Mononuclear cell (primary cell): ENCODE measurements around the gene LOC101059915.
"Not testable (repeated sequence)": the region's sequence is repeated elsewhere in the genome, so short reads cannot be mapped to it uniquely, and the experiment has no call there.

Experiments used
- H3K27me3 ChIP-seq: 2 replicates; pipeline ENCODE4 v1.6.0; 2011; ENCODE audit warnings: low read length, control low read depth; ENCODE audit not compliant: insufficient read depth
- H3K4me1 ChIP-seq: 2 replicates; pipeline ENCODE4 v1.5.1; 2011; ENCODE audit warnings: mild to moderate bottlenecking, low read length, control low read depth; ENCODE audit not compliant: insufficient read depth
- H3K4me3 ChIP-seq: 2 replicates; pipeline ENCODE4 v1.5.1; 2011; ENCODE audit warnings: mild to moderate bottlenecking, low read length, moderate library complexity
- H3K9me3 ChIP-seq: 2 replicates; pipeline ENCODE4 v1.5.1; 2011; ENCODE audit warnings: low read depth, mild to moderate bottlenecking, control low read depth, low read length

The LOC101059915 gene

DNA sequence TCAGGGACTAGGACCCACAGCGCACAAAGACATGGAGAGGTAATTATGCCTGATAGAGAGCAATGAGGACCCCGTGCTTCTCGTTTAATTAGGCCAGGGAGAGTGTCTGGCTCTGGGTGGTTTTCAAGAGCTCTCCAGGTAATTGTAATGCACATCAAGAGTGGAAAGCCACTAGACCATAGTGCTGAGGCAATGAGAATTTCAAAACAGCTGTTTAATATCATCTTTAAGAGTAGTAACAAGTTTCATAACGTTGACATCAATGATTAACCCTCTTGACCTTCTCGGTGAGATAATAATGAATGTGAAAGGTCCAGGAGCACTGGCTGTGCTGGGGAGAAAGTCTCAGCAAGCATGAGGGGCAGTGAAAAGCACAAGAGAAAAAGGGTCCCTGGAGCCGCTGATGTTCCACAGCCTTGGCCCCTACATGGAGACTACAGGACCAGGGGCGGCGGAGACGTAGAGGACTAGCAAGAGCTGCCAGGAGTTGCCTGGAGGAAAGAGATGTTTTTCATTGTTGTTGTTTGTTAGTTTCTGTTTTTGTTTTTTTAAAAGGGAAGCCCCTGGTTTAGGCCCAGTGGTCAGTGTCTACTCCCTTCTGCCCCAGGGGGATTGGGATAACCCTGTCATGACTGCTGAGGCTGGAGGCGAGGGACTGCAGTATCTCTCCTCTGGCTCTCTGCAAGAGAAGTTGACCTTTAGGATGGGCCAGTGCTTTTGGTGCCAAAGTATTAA is 34.3 kb upstream of the LOC101059915 start:
- no peaks in the 10 kb centered on the region for H3K9me3 ChIP-seq
- no peak overlapping the region for H3K4me3 ChIP-seq
- H3K4me1 ChIP-seq: peaks cover 12% of the 10 kb centered on the region
- H3K27me3 ChIP-seq: no peaks in the 10 kb centered on the region

DNA sequence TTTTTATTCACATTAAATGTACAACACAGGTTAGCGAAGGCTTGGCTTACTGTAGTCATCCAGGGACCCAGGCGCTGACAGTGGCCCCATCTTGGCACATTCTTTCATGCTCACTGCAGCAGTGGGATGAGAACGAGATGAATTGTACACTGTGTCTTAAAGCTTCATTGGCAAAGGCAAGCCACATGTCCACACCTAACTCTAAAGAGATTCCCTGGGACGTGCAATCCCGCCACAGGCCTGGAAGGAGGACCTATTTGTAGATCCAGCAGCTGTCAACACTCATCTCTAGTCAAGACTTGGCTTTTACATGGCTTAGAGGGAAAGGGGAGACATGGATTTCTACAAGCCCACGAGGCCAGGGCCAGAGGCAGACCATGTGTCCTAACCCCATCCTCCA is 33.0 kb upstream of the LOC101059915 start:
- Histone ChIP-seq H3K4me3 (no peak overlapping the region), H3K4me1 (peaks cover 12% of the 10 kb centered on the region), H3K27me3 (no peaks in the 10 kb centered on the region), H3K9me3 (no peaks in the 10 kb centered on the region)

DNA sequence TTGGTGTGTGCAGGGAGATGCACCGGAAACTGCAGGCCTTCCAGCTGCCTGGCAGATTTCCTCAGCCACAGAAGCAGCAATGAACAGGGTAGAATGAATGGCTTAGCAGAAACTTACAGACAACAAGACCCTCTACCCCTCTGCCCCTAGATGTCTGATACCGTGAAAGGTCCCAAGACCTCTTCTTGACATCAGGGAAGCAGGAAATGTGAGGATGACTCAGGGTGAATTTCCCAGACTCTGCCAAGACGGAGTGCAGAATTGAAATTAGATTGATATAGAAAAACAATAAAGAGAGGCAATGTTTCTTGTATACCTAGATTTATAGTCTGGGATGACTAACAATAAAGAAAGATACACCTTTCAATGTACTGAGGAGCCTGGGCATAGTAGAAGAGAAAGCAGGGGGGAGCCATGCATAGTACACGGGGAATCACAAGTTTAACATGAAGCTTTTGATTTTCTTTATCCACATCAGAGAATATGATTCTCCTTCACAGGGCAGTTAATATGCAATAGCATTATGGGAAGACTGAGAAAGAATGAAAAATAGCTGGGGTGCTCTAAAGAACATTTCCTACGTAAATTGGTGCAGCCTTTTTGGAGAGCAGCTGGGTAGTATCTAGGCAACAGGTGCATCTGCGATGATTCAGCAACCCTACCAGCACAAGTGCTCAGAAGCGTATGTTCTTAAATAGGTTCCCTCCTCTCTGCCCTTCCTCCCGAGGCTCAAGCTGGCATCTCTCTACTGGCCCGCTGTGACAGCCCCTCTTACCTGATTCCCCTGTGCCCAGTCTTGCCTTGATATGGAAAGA is 30.7 kb upstream of the LOC101059915 start:
- Histone ChIP-seq H3K4me3 (no peak overlapping the region), H3K4me1 (peaks cover 12% of the 10 kb centered on the region), H3K9me3 (no peaks in the 10 kb centered on the region), H3K27me3 (no peaks in the 10 kb centered on the region)

DNA sequence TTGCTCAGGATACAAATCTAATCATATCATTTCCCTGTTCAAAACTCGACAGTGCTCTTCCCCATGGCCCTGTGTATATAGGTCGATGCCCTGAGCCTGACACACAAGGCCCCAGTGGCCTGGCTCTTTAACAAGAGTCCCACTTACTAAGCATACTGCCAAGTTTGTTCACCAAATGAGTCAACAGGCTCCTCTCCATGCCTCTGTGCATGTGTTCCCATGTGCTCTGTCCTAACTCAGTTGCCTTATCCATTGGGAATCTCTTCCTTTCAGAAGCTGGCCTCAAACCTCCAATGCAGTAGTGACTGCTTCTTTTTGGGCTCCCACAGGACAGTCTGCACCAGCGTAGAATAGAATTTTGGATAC is 30.1 kb upstream of the LOC101059915 start:
- H3K9me3 ChIP-seq: no peaks in the 10 kb centered on the region

DNA sequence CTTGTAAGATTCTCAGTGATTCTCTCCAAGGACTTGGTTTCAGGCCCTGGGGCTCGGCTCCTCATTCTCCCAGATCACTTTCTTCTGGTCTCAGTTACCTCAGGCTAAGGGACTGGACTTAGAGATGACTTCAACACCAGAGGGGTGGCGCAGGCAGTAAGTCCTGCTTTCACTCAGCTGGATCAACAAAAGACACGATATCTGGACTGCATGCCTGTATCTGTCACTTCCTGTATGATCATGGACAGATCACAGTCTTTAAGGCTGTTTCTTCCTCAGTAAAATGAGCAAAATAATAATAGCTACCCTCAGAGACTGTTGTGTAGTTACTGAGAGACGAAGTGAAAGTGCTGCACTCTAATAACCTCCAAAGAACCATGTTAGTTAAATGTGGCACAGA is 29.5 kb upstream of the LOC101059915 start:
- H3K4me3 ChIP-seq: no peak overlapping the region
- no peaks in the 10 kb centered on the region for H3K9me3 ChIP-seq
- peaks cover 12% of the 10 kb centered on the region for H3K4me1 ChIP-seq
- no peaks in the 10 kb centered on the region for H3K27me3 ChIP-seq

More for the DNA sequence above, 30.1 kb upstream of the LOC101059915 start:
- H3K4me1 ChIP-seq: peaks cover 12% of the 10 kb centered on the region
- H3K27me3 ChIP-seq: no peaks in the 10 kb centered on the region
- no peak overlapping the region for H3K4me3 ChIP-seq

DNA sequence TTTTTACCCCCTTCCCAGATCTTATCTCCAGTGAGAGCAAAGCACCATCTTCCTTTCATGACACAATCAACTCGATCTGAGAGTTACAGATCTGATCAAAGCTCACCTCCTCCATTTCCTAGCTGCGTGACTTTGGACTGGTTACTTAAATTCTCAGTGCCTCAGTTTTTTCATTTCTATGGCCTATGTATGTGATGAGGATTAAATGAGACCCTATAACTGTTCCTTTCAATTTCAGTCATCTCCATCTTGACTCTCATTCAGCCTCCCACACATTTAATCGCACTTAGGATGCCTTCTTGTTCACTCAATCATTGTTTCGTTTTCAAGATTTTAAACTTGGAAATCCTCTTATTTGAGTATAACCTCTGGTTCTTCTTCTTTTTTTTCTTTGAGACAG is 28.9 kb upstream of the LOC101059915 start:
- Histone ChIP-seq H3K4me1 (peaks cover 12% of the 10 kb centered on the region), H3K4me3 (no peak overlapping the region), H3K9me3 (no peaks in the 10 kb centered on the region), H3K27me3 (no peaks in the 10 kb centered on the region)

DNA sequence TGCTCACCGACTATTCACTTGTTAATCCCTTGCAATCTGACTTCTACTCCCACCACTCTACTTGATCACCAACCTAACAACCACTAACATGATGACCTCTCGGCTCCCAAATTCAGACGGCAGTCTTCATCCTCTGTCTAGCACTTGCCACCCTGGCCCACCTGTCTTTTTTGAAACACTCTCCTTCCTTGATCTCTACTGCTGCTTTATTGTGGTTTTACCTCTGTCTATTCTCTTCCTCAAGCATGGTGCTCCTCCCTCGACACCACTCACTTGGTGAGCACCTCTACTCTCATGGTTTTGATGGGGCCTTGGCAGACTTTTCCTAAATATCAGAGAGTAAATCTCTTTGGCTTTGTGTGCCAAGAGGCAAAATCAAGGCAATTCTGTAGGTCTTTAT is 27.3 kb upstream of the LOC101059915 start:
- no peaks in the 10 kb centered on the region for H3K9me3 ChIP-seq
- no peaks in the 10 kb centered on the region for H3K27me3 ChIP-seq
- H3K4me3 ChIP-seq: no peak overlapping the region
- H3K4me1 ChIP-seq: peaks cover 12% of the 10 kb centered on the region

DNA sequence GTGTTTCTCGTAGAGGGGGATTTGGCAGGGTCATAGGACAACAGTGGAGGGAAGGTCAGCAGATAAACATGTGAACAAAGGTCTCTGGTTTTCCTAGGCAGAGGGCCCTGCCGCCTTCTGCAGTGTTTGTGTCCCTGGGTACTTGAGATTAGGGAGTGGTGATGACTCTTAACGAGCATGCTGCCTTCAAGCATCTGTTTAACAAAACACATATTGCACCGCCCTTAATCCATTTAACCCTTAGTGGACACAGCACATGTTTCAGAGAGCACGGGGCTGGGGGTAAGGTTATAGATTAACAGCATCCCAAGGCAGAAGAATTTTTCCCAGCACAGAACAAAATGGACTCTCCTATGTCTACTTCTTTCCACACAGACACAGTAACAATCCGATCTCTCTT is 22.9 kb upstream of the LOC101059915 start:
- H3K9me3 ChIP-seq, H3K4me3 ChIP-seq, H3K27me3 ChIP-seq, H3K4me1 ChIP-seq: not testable (repeated sequence)

DNA sequence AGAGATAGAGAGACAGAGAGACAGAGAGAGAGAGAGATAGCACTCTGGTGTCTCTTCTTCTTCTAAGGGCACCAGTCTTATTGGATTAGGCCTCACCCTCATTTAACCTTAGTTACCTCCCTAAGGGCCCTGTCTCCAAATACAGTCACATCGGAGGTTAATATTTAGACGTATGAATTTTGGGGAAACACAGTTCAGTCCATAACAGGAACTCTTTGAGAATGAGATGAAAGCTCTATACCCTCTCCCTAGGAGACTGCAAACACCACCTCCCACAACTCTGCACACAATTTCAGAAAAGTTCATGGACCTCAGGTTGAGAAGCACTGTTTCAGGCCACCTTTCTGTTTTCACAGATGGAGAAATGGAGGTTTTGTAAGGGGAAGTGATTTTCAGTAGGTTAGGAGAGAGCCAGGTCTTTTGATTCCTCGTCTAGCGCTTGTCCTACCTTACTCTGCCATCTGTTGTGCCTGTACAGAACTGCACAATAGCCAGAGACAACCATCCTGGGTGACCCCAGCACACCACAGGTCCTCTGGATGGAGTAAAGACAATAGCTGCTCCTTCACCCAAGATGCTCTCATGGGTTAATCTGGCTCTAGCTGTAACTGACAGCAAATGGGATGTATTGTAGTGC is 16.9 kb upstream of the LOC101059915 start:
- Histone ChIP-seq H3K4me1 (no peaks in the 10 kb centered on the region), H3K27me3 (no peaks in the 10 kb centered on the region), H3K4me3 (no peak overlapping the region), H3K9me3 (no peaks in the 10 kb centered on the region)

DNA sequence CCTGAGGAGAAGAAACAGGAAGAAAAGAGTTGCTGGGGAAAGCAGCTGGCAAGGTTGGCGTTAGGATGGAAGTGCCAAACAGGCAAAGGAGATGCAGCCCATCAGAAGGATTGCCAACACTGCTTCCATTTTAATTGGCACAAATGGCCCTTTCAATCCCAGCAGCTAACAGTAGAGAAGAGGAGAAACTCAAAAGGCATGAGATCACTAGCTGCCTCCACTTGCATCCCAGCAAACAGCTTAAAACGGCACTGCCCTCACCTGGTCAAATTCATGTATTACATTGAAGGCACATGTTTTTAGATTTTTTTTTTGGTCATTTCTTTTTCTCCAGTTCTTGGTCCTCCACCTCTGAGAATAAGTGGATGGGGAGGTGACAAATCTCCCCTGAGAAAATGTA is 14.9 kb upstream of the LOC101059915 start:
- Histone ChIP-seq H3K4me1 (no peaks in the 10 kb centered on the region), H3K9me3 (no peaks in the 10 kb centered on the region), H3K4me3 (no peak overlapping the region), H3K27me3 (no peaks in the 10 kb centered on the region)

DNA sequence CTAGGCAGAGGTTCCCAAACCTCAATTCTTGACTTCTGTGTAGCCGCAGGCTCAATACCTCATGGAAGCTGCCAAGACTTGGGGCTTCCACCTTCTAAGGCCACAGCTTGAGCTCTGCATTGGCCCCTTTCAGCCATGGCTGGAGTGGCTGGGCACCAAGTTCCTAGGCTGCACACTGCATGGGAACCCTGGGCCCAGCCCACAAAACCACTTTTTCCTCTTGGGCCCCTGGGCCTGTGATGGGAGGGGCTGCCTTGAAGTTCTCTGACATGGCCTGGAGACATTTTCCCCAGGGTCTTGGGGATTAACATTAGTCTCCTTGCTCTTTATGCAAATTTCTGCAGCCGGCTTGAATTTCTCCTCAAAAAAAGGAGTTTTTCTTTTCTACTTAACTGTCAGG is 14.0 kb upstream of the LOC101059915 start:
- Histone ChIP-seq H3K9me3 (no peaks in the 10 kb centered on the region), H3K4me3 (no peak overlapping the region), H3K4me1 (no peaks in the 10 kb centered on the region), H3K27me3 (no peaks in the 10 kb centered on the region)

DNA sequence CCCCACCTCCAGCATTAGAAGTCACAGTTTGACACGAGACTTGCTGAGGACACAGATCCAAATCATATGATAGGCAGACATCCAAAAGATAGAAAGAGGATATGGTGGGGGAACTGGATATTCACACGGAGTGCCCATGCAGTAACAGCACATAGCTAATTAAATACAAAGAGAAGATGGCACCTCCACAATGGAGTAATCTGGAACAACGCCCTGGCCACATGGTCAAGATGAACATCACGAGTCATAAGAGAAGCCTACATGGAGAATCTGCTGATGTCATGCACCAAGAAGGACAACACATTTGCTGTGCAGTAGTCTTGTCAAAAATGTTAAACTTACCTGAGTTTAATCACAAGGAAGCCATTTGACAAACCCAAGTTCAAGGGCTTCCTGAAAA is 10.1 kb upstream of the LOC101059915 start:
- no peak overlapping the region for H3K4me3 ChIP-seq

DNA sequence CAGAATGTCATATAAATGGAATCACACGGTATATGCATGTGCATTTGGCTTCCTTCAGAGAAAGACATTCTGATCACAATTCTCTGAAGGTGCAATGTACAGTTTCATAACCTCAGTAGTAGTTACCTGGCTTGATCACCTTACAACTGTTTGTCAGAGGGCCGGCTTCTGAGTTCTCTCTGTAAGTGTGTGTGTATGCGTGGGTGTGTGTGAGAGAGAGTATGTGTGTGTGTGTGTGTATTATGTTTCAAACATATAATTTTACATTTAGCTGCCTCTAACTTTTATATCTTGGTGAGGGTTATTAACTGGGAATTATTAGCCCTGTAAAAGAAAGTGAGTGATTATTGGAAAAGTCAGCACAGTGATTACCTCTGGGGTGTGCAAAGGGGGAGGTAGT is 8.0 kb upstream of the LOC101059915 start:
- H3K27me3 ChIP-seq: no peaks in the 10 kb centered on the region
- H3K4me1 ChIP-seq: peaks cover 8% of the 10 kb centered on the region
- no peaks in the 10 kb centered on the region for H3K9me3 ChIP-seq
- H3K4me3 ChIP-seq: no peak overlapping the region

More for the DNA sequence above, 10.1 kb upstream of the LOC101059915 start:
- peaks cover under 1% of the 10 kb centered on the region for H3K4me1 ChIP-seq
- H3K27me3 ChIP-seq: no peaks in the 10 kb centered on the region
- no peaks in the 10 kb centered on the region for H3K9me3 ChIP-seq

DNA sequence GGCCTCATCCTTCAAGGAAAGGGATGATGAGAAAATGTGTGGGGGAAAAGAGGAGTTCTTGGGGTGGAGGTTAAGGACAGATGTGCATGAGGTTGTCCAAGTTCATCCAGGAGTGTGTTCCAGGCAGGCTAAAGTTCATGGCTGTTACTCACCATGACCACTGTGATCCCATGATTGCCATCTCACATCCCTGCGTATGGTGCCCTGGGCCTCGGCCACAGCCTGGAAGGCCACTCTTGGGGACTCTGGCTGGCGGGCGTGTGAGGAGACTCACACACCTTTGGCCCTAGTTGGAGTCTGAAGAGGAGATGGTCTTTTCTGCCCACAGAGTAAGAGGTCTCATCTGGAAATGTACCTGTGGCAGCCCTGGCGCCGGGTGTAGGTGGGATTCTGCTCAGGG is 7.4 kb upstream of the LOC101059915 start:
- Histone ChIP-seq H3K4me1 (peaks cover 8% of the 10 kb centered on the region), H3K27me3 (no peaks in the 10 kb centered on the region), H3K9me3 (no peaks in the 10 kb centered on the region), H3K4me3 (no peak overlapping the region)

DNA sequence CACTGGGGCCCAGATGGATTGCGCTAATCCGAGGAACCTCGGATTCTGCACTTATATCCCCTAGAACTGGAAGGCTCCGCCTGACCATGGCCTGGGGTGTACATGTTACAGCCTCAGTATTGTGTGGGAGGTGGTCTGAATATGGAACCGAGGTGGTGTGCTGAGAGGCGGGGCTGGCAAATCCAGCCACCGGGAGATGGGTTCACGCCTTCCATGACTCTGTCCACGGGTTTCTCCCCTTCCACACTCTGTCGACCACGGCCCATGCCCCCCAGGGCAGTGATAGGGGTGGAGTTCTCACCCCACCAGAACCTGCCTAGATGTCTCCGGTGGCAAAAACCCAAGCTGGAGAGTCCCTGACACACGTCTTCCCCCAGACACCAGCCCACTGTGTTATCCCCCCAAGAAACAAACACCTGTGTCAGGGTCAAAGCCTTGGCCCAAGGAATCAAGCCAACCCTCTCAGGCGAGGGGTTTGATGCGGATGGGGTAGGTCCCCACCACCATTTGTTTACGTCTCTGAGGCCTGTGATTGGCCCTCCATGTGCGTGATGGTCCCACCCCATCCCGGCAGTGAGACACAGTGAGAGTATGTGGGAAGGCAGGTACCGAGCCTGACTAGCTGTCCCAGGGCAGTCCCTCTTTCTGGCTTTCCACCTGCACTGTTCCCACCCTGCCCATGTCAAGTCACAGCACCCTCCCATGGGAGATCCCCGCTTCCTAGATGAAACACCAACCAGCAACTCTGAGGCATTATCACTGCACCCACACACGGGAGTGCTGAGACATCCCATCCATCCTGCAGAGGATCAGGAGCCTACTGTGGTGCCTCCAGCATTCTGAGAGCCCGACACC is 6.6 kb upstream of the LOC101059915 start:
- H3K4me1 ChIP-seq: peaks cover 8% of the 10 kb centered on the region
- H3K9me3 ChIP-seq: no peaks in the 10 kb centered on the region
- H3K27me3 ChIP-seq: no peaks in the 10 kb centered on the region
- H3K4me3 ChIP-seq: no peak overlapping the region
